HepG2 (cell line): Measurements from ENCODE around the gene SLC38A3. TPM values are rescaled to one million over a fixed set of nuclear protein-coding genes. Genes with fewer than 3 reads are reported as not detected.

Experiments used
- CCAR2 ChIP-seq: fragments of 200-400 bp; formaldehyde crosslinking; optimal IDR thresholded peaks from 2 replicates; pipeline ENCODE3; 2018; ENCODE audit warnings: low read depth, mild to moderate bottlenecking, low read length, moderate library complexity
- CERS6 ChIP-seq: sonication (generic); formaldehyde crosslinking; IDR thresholded peaks from 2 replicates; pipeline ENCODE4 v1.5.0; 2020; ENCODE audit warnings: missing genetic modification reagents
- ETS1 ChIP-seq: sonication (generic); formaldehyde crosslinking; IDR thresholded peaks from 2 replicates; pipeline ENCODE4 v1.4.0; 2020; ENCODE audit warnings: missing genetic modification reagents
- FOXA1 ChIP-seq, 2 experiments: fragments of 450-650 bp in 1 of 2; sonication (generic) in 1 of 2; formaldehyde crosslinking in 1 of 2; IDR thresholded peaks; 2 replicates each; pipeline versions ENCODE4 v1.4.0 to v1.6.1; 2016 to 2020; ENCODE audit warnings: missing genetic modification reagents in 1 of 2
- HMGXB4 ChIP-seq, 2 experiments: sonication (generic) in 1 of 2; formaldehyde crosslinking in 1 of 2; IDR thresholded peaks; 2 replicates each; pipeline versions ENCODE4 v1.4.0 to v1.6.1; 2018 to 2020; ENCODE audit warnings: missing genetic modification reagents in 2 of 2, borderline replicate concordance in 1 of 2, low read depth in 1 of 2, mild to moderate bottlenecking in 1 of 2, missing biosample characterization in 1 of 2
- JUNB ChIP-seq: sonication (generic); formaldehyde crosslinking; IDR thresholded peaks from 2 replicates; pipeline ENCODE4 v1.8.0; 2022; ENCODE audit warnings: missing genetic modification reagents, mild to moderate bottlenecking, borderline replicate concordance
- LBX2 ChIP-seq: sonication (generic); formaldehyde crosslinking; IDR thresholded peaks from 2 replicates; pipeline ENCODE4 v1.5.0; 2020; ENCODE audit warnings: missing genetic modification reagents, mild to moderate bottlenecking, borderline replicate concordance
- MBNL3 ChIP-seq: fragments of 250-450 bp; sonication (Bioruptor Pico); conservative IDR thresholded peaks from 2 replicates; pipeline ENCODE4 v1.8.0; 2022; ENCODE audit warnings: mild to moderate bottlenecking, inconsistent platforms
- MYNN ChIP-seq: sonication (generic); formaldehyde crosslinking; IDR thresholded peaks from 2 replicates; pipeline ENCODE4 v1.4.0; 2020; ENCODE audit warnings: mild to moderate bottlenecking, low read depth, missing genetic modification reagents
- RBM39 ChIP-seq: fragments of 200-400 bp; formaldehyde crosslinking; IDR thresholded peaks from one replicate; pipeline ENCODE4 v1.6.1; 2018; ENCODE audit warnings: antibody characterized with exemption, mild to moderate bottlenecking, low read depth, low read length; ENCODE audit not compliant: poor library complexity, severe bottlenecking
- SNAPC2 ChIP-seq: sonication (generic); formaldehyde crosslinking; IDR thresholded peaks from 2 replicates; pipeline ENCODE4 v1.8.1; 2022; ENCODE audit warnings: mild to moderate bottlenecking, missing genetic modification reagents
- THYN1 ChIP-seq: sonication (generic); formaldehyde crosslinking; IDR thresholded peaks from 2 replicates; pipeline ENCODE4 v1.8.1; 2023; ENCODE audit warnings: low read depth, mild to moderate bottlenecking, moderate library complexity, missing genetic modification reagents, borderline replicate concordance
- TOE1 ChIP-seq: sonication (generic); formaldehyde crosslinking; IDR thresholded peaks from 2 replicates; pipeline ENCODE4 v1.4.0; 2020; ENCODE audit warnings: mild to moderate bottlenecking, missing genetic modification reagents
- U2AF1 ChIP-seq: fragments of 200-400 bp; formaldehyde crosslinking; optimal IDR thresholded peaks from 2 replicates; pipeline ENCODE3; 2017; ENCODE audit warnings: mild to moderate bottlenecking, low read depth, low read length
- ZBTB34 ChIP-seq: sonication (generic); formaldehyde crosslinking; IDR thresholded peaks from 2 replicates; pipeline ENCODE4 v1.8.0; 2022; ENCODE audit warnings: mild to moderate bottlenecking, missing genetic modification reagents
- ZKSCAN8 ChIP-seq: IDR thresholded peaks from 2 replicates; pipeline ENCODE4 v1.6.1; 2016; ENCODE audit warnings: borderline replicate concordance, missing genetic modification reagents, missing compliant biosample characterization
- ZNF337 ChIP-seq: sonication (generic); formaldehyde crosslinking; IDR thresholded peaks from 2 replicates; pipeline ENCODE4 v1.5.1; 2020; ENCODE audit warnings: missing genetic modification reagents, low read depth, mild to moderate bottlenecking, borderline replicate concordance
- ZNF343 ChIP-seq: sonication (generic); formaldehyde crosslinking; IDR thresholded peaks from 2 replicates; pipeline ENCODE4 v1.4.0; 2020; ENCODE audit warnings: mild to moderate bottlenecking, missing genetic modification reagents
- ZNF616 ChIP-seq: sonication (generic); formaldehyde crosslinking; IDR thresholded peaks from 2 replicates; pipeline ENCODE4 v1.5.0; 2020; ENCODE audit warnings: low read depth, mild to moderate bottlenecking, missing genetic modification reagents
- ZNF788 ChIP-seq: sonication (generic); formaldehyde crosslinking; IDR thresholded peaks from 2 replicates; pipeline ENCODE4 v1.5.0; 2020; ENCODE audit warnings: mild to moderate bottlenecking, missing genetic modification reagents, borderline replicate concordance
- ZSCAN21 ChIP-seq: sonication (generic); formaldehyde crosslinking; IDR thresholded peaks from 2 replicates; pipeline ENCODE4 v1.8.0; 2022; ENCODE audit warnings: mild to moderate bottlenecking, missing genetic modification reagents, moderate library complexity, borderline replicate concordance
- polyA plus RNA-seq, 8 experiments: library from polyadenylated mRNA; depleted of rRNA in 3 of 8; stranded (reverse) in 7 of 8; unstranded in 1 of 8; fragments of >200 nt; fragmentation: Illumina TruSeq in 4 of 8; extraction: Trizol in 4 of 8; gene quantifications; 2 replicates each; pipeline versions ENCODE4 v1.2.1 to v1.2.3, GENCODE V29; 2011 to 2016; ENCODE audit warnings: low read depth in 4 of 8, missing spikeins in 1 of 8, mixed read lengths in 1 of 8; ENCODE audit not compliant: insufficient read depth in 1 of 8
- total RNA-seq, 5 experiments: library from RNA; depleted of rRNA; stranded (reverse); fragments of >200 nt; fragmentation: Illumina TruSeq; extraction: Trizol; gene quantifications; 2 replicates each; pipeline ENCODE4 v1.2.3, GENCODE V29; 2016; ENCODE audit warnings: low read depth in 1 of 5

The SLC38A3 gene
- total and polyA plus RNA-seq, 2 of the 13 experiments (the other 11 are each of a cell fraction or from before 2014, with no cell fraction given): 29.8 to 164 TPM

- TF ChIP-seq ETS1 (no peak), ZNF788 (CRISPR knock-in tag) (peak; percentile 80; the same call in 1 of the 2 replicates), ZNF337 (CRISPR knock-in tag) (no peak), MYNN (CRISPR knock-in tag) (no peak), ZNF343 (CRISPR knock-in tag) (no peak), LBX2 (no peak), SNAPC2 (CRISPR knock-in tag) (peak; percentile 84; the same call in 1 of the 2 replicates), ZSCAN21 (CRISPR knock-in tag) (no peak; the same call in 1 of the 2 replicates), ZNF616 (CRISPR knock-in tag) (no peak), ZKSCAN8 (CRISPR knock-in tag) (peak; percentile 22; the same call in 1 of the 2 replicates), CERS6 (no peak), JUNB (CRISPR knock-in tag) (peak; percentile 31; the same call in 1 of the 2 replicates), TOE1 (CRISPR knock-in tag) (peak; percentile 70; the same call in 1 of the 2 replicates), THYN1 (no peak), HMGXB4 (CRISPR knock-in tag; IDR thresholded peaks at IDR 0.05; ENCODE audit: borderline replicate concordance in 1 of 2, low read depth in 1 of 2) (peak; percentile 74 to 88), CCAR2 (no peak), MBNL3 (no peak), ZBTB34 (CRISPR knock-in tag) (peak; percentile 65; the same call in 1 of the 2 replicates), FOXA1 (IDR thresholded peaks at IDR 0.05) (no peak), FOXA1 (CRISPR knock-in tag; IDR thresholded peaks at IDR 0.05) (no peak), U2AF1 (no peak), RBM39 (peak; percentile 67)
Observed at GRCh38 chr3:50260027-50260941, 55.2 kb downstream of the SLC38A3 start (continued).
